GM18508 (cell line): ENCODE results near the gene SHC2.

ENCODE experiments used
- ATAC-seq: cut with Tn5 transposase; IDR thresholded peaks from one replicate; pipeline ENCODE4 v1.9.1; 2021; ENCODE audit warnings: moderate number of reproducible peaks; ENCODE audit not compliant: insufficient read depth, unreplicated experiment

The SHC2 gene, protein sequence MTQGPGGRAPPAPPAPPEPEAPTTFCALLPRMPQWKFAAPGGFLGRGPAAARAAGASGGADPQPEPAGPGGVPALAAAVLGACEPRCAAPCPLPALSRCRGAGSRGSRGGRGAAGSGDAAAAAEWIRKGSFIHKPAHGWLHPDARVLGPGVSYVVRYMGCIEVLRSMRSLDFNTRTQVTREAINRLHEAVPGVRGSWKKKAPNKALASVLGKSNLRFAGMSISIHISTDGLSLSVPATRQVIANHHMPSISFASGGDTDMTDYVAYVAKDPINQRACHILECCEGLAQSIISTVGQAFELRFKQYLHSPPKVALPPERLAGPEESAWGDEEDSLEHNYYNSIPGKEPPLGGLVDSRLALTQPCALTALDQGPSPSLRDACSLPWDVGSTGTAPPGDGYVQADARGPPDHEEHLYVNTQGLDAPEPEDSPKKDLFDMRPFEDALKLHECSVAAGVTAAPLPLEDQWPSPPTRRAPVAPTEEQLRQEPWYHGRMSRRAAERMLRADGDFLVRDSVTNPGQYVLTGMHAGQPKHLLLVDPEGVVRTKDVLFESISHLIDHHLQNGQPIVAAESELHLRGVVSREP

DNA sequence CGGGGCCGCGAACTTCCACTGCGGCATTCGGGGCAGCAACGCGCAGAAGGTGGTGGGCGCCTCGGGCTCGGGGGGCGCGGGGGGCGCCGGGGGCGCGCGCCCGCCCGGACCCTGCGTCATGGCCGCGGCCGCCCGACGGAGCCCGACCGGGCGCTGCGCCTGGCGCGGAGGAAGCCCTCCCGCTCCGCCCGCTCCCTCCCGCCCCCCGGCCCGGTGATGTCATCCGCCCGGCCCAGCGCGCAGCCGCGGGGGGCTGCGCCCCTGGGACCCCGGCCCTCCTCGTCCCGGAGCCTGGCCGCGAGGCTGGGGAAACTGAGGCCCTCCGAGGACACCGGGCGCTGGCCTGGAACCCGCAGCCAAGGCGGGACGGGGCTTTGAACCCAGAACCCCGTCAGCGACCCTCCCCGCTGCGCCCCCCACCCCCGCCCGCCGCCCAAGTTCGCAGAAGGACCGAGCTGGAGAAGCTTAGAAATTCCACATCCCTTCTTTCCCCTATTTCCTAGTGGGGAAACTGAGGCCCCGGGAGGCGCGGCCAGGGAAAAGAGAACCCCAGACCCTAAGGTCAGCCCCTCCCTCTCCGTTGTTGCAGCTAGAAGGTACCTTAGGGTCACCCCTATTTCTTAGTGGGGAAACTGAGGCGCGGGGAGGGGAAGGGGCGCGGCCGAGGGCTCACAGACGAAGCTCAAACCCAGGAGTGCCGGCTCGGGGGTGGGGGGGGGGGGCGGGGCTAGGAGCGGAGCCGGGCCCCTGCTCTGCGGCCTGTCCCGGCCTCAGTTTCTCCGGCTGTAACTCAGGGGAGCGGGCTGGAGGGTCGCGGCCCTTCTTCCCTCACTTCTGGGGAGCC lies at the start of gene SHC2:
Gene SHC2, minus strand, starts transcription at position 157 of the 844 bp plus-strand sequence. Its CDS starts 37 bp downstream, at position 120.
- no peak for ATAC-seq

DNA sequence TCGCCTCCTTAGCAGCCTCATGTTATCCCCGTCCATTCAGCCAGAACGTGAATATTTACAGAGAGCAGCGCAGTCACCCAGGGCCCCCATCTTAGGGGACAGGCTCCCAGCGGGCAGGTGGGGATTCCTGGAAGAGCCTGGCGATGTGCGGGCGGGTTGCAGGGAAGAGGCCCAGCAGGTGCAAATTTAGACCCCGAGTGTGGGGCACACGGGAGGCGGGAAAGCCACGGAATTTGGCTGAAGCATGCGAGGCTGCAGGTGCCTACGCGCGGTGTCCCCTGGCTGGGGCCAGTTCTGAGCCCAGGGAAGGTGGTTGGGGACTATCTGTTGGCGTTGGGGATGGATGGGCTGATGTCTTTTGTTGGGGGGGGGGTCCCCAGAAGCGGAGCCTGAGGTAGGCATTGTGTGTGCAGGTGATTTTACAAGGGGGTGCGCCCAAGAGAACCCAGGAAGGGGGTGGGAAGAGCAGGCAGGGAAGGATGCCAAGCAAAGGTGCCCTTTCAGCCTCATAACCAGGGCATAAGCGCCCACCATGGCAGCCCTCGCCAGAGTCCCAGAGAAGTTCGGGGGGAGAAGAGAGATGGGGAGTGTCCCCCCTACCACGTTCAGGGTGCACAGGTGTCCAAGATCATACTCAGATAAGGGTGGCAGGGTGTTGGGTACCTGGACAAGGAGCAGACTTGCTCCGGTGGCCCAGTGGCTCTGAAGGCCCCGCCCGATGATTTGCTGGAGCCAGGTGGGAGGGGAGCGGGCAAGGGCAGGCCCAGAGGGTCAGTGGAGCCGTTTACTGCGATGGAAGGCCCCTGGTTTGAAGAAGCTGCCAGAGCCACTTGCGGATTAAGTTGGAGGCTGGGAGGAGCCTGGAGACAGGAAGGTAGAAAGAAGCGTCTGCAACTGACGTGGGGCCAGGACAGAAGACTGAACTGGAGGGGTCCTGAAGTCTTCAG lies 47.6 kb upstream of the SHC2 start:
- ATAC-seq = no peak

DNA sequence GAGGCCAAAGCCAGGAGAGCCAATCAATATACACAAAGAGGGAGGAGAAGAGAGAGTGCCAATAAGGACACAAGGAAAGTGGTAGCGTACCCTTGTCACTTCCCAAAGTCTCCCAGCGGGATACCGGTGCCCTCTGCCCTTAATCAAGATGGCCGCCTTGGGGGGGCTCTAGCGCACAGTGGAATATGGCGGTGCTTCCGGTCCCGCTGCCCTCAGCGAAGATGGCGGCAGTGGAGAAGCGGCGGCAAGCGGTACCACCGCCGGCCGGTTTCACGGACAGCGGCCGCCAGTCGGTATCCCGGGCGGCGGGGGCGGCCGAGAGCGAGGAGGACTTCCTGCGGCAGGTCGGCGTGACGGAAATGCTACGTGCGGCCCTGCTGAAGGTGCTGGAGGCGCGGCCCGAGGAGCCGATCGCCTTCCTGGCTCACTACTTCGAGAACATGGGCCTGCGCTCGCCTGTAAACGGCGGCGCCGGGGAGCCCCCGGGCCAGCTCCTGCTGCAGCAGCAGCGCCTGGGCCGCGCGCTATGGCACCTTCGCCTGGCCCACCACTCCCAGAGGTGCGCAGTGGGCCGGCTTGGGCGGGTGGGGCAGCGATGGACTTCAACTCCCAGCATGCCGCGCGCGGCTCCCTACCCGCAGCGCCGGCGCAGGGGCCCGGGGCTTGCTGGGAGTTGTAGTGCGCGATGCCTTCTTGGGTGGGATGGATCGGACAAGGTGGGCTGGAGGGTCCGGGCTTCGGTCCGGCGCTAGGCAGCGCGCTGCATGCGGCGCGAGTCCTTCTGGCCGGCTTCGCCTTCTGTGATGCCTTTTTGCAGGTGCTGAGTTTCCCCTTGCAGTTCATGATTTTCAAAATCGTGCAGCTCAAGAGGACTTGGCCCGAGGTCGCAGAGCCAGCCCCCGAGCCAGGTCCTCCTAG lies 46.7 kb upstream of the SHC2 start, which contains the start of gene TPGS1:
Gene TPGS1, plus strand, starts transcription at position 212 of the 918 bp plus-strand sequence. Its CDS starts 10 bp downstream, at position 222.
- ATAC-seq = peak; percentile 16

DNA sequence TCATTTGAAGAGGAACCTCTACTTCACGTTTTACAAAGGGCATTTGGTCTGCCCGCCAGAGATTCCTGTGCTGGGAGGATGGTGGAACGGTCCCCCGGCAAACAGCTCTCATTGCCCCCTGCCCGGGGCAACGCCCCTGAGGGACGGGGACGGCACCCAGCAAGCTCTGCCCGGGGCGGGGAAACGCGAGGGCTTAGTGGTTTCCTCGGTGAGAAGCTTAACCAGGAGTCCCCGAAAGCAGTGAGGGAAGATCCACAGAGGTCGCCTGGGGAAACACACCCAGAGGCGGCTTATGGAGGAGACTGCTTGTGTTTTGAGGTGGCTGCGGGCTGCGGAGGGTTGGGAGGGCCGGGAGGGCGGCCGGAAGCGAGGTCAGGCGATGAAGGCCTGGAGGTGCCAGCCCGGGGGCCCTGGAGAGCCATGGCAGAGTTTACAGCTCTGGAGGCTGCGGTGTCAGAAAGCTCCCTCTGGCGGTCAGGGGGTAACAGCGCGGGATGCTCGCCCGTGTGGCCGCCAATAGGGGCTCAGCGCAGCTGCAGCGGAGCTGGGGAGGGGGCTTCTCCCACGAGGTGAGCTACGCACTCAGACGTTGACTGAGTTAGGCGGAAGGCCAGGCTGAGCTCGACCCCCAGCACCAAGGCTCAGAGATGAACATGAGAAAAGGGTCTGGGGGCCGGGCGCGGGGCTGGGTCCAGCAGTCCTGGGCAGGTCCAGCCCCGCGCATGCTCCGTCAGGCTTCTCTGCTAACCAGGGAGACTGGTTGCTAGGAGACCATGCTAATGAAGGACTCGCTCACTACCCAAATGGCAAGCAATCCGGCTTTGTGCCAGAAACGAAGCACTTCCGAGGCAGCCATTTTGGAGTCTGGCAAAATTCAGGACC lies 45.8 kb upstream of the SHC2 start:
- peak; percentile 45 for ATAC-seq

GRCh38 chr19:504616-505015 lies 43.8 kb upstream of the SHC2 start:
- ATAC-seq = no peak

GRCh38 chr19:501646-502045 lies 40.8 kb upstream of the SHC2 start:
- no peak for ATAC-seq

DNA sequence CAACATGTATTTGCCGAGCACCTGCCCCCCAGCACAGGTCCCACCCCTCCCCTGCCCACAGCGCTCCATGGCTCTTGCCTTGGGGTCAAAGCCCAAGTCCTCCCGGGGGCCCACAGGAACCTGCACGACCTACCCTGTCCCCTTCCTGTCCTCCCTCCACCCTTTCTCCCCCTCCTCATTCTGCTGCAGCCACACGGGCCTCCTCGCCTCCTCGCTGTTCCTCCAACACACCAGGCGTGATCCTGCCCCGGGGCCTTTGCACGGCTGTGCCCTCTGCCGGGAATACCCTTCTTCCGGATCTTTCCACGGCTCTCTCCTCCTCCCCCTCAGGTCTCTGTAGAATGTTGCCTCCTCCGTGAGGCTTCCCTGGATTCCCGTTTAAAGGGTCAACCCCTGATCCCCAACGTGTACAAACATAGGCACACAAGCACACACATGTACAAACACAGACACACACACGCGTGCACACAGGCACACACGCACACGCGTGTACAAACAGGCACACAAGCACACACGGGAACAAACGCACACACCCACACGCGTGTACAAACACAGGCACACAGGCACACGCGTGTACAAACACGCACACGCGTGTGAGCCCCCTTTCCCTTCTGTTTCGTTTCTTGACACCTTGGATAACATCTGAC lies 38.3 kb upstream of the SHC2 start:
- ATAC-seq = no peak

- no peak for ATAC-seq
Measured at GRCh38 chr19:498511-498891, 37.7 kb upstream of the SHC2 start.

GRCh38 chr19:497869-498510 lies 37.2 kb upstream of the SHC2 start:
- no peak for ATAC-seq

DNA sequence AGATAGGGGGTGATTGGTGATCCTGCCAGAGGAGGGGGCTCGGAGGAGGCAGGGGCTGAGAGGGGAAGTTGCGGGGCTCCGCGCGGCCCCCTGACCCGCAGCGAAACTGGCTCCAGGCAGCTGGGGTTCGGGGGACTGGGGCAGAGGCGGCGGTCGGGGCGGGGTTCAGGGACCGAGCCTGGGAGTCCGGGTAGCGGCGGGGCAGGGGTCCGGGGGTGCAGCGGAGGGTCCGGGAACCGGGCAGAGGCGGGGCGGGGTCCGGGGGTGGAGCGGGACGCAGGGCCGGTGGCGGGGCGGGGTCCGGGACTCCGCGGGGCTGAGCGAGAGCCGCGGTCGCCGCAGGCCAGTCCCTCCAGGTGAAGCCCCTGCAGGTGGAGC lies 36.6 kb upstream of the SHC2 start:
- ATAC-seq = no peak

DNA sequence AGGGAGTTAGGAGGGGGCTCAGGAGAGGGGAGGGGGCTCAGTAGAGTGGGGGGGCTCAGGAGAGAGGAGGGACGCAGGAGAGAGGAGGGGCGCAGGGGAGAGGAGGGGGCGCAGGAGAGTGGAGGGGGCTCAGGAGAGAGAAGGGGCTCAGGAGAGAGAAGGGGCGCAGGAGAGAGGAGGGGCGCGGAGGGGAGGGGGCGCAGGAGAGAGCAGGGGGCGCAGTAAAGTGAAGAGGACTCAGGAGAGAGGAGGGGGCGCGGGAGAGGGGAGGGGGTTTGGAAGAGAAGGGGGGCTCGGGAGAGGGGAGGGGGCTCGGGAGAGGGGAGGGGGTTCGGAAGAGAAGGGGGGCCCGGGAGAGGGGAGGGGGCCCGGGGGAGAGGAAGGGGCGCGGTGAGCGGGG lies 36.2 kb upstream of the SHC2 start:
- ATAC-seq = no peak

GRCh38 chr19:496112-496665 lies 35.4 kb upstream of the SHC2 start, which contains the start of gene MADCAM1:
MADCAM1 (plus strand) TSS chr19:496486; CDS start chr19:496500, 14 bp downstream.
- ATAC-seq = no peak

GRCh38 chr19:495402-496111 lies 34.7 kb upstream of the SHC2 start:
- ATAC-seq = no peak

GRCh38 chr19:495081-495401 lies 34.2 kb upstream of the SHC2 start:
- ATAC-seq = no peak

GRCh38 chr19:494171-495080 lies 33.6 kb upstream of the SHC2 start:
- ATAC-seq = no peak
